ENCODE measurements around the gene USO1.
A peak's percentile ranks its signal among the peaks of the same experiment; 100 is the strongest.
"Not testable (repeated sequence)": the region's sequence is repeated elsewhere in the genome, so short reads cannot be mapped to it uniquely, and the experiment has no call there.

Gene USO1, protein sequence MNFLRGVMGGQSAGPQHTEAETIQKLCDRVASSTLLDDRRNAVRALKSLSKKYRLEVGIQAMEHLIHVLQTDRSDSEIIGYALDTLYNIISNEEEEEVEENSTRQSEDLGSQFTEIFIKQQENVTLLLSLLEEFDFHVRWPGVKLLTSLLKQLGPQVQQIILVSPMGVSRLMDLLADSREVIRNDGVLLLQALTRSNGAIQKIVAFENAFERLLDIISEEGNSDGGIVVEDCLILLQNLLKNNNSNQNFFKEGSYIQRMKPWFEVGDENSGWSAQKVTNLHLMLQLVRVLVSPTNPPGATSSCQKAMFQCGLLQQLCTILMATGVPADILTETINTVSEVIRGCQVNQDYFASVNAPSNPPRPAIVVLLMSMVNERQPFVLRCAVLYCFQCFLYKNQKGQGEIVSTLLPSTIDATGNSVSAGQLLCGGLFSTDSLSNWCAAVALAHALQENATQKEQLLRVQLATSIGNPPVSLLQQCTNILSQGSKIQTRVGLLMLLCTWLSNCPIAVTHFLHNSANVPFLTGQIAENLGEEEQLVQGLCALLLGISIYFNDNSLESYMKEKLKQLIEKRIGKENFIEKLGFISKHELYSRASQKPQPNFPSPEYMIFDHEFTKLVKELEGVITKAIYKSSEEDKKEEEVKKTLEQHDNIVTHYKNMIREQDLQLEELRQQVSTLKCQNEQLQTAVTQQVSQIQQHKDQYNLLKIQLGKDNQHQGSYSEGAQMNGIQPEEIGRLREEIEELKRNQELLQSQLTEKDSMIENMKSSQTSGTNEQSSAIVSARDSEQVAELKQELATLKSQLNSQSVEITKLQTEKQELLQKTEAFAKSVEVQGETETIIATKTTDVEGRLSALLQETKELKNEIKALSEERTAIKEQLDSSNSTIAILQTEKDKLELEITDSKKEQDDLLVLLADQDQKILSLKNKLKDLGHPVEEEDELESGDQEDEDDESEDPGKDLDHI

DNA sequence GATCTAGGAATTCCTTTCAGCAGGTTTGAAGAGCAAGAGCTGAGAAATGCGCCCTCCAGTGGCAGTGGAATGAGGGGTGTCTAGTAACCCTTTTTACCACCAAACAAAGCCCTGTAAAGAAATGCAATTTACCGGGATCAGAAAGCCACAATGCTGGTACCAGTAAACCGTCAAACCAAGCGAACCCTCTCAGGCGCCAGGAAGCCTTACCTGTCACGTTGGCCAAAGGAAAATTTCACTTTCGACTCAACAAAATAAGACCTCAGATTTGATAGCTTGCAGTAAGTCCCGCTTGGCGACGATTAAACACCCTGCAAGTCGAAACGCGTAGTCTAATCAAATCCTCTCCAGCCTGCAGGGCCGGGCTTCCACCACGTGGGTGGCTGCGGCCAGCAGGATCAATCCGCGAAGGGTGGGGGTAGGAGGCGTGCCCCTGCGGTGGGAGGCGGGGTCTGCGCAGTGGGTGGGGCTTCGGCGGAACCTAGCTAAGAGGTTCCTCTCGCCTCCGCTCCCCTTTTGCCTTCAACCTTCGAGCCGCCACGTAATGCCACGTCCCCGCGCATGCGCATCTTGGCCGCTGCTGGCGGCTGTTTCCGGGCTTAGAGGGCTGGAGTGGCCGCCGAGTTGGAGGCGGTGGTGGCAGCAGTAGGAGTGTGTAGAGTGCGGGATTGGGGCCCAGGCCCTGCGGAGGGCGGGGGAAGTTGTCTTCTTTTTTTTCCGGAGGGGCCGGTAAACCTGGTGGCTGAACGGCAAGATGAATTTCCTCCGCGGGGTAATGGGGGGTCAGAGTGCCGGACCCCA lies at the start of gene USO1:
TSS of gene USO1 (plus strand) at position 512 of the 801 bp plus-strand sequence. CDS start at position 755, 243 bp downstream.
- peak; percentile 98 for DNase-seq (ENCODE audit: low read depth)

DNA sequence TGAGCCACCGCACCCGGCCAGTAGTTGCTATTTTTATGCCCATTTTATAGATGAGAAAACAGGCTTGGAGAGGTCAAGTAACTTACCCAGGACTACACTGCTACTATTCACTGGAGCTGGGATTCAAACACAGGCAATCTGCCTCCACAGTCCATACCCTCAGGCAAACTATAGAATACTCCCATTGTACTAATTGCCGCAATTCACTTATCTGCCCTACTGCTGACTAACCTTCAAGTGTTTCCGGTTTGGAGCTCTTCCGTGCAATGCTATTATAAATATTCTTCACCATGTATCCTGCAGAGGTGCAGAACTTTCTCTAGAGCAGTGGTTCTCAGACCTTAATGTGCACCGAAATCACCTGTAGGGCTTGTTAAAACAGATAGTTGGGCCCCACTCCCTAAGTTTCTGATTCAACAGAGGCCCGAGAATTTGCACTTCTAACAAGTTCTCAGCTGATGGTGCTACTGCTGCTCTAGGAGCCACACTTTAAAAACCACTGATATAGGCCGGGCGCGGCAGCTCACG lies 49.3 kb upstream of the USO1 start:
- no peak for DNase-seq (ENCODE audit: low read depth)

DNA sequence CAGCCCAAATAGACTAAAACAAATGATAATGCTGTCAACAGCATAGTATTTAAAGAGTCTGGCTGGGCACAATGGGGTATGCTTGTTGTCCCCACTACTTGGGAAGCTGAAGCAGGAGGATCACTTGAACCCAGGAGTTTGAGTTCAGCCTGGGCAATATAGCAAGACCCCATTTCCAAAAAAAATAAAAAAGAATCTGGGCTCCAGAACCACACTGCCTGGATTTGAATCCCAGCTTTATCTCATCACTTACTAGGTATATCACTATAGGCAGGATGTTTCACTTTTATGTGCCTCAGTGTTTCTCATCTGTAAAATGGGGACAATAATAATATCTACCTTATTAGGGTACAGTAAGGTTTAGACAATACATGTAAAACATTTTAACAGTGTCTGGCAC lies 45.9 kb upstream of the USO1 start:
- DNase-seq (ENCODE audit: low read depth) = no peak

DNA sequence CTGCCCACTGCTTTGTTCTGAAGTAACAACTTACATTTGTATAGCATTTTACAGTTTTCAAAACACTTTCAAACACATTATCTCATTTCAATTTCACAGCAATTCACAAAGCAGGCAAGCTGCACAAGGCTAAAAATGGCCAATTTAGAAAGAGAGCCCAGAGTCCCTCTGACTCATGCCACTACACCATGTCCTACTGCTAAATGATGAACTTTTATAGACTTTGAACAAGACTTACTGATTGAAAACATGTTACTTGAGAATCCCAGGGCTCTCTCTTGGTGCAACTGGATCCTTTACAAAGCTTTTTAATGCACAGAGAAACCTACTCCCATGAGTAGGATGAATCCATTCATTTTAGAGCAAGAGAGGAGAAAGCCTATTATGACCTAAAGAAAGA lies 45.4 kb upstream of the USO1 start:
- DNase-seq (ENCODE audit: low read depth) = no peak

DNA sequence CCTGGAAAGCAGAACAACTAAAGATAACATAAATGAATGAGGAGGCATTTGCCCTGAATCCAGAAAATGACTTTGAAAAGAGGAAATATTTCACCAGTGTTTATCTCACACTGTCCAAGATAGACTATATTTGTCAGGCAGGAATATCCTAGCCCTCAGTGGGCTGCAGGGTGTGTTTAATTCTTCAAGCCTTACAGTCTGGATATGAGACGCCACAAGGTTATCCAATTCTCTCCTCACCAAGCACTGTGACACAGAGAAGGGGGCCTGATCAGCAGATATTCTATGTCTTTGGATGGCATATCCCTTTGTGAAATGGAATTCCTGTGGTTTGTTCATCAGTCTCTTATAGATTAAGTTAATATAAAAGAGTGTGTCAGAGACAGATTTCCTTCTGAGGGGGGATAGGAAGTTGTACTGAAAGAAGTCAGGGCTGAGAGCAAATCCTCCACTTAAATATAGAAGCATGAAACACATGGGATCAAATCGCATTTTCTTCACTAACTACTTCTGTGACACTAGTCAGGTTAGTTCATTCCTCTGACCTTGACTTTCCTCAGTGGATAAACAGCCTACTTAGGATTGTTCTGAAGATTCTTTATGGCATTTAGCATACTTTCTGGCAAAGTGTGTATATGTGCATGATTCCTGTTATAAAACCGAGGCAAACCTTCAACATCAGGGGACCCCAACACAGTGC lies 44.4 kb upstream of the USO1 start:
- DNase-seq (ENCODE audit: low read depth) = no peak

DNA sequence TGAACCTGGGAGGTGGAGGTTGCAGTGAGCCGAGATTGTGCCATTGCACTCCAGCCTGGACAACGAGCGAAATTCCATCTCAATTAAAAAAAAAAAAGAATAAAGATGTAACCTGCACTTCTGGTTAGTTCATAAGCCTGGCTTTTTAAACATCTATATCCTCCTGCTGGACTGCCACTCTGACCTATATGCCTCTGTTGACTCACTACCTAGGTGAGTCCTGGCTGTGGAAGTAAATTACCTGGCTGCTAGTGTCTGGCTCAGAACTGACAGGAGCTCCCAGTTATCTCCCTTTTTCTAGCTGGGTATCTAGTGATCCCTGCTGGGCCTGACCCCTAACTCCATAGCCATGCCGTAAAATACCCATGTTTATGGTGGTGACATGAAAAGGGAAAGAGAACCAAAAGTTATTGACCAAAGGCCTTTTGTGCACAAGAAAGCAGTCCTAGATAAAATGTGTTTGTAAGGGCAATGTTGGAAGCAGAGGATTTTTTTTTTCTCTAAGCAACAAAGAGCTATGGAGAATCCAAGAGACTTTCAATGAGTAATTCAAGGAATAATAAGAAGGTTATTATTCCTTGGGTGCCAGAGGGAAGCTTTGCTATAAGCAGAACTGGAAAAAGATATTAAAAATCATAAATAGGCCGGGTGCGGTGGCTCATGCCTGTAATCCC lies 40.8 kb upstream of the USO1 start:
- no peak for DNase-seq (ENCODE audit: low read depth)

DNA sequence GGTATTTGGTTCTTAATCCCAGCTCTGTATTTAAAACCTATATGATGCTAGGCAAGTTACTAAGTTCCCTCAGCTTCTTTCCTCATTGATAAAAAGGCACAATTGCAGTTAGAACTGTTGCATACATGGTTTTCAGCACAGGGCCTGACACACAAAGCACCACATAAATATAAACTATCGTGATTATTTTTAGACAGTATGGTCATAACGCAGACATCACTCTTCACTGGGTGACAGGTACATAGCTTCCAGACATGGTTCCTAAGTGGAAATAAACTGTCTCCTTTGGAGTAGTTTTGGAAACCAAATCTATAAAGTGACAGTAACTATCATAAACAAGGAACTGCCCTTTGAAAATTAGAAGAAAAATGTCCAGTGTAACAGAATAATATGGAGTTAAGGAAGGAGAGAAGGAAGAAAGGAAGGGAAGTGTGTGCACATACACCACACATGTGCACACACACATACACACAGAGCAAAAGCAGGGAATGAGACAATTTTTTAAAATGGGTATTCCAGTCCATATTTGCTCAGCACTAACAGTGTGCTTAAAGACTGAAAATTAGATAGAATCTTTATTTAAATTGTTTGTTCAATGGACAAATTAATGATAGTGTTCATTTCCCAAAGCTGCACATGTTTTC lies 38.7 kb upstream of the USO1 start:
- DNase-seq (ENCODE audit: low read depth) = no peak

DNA sequence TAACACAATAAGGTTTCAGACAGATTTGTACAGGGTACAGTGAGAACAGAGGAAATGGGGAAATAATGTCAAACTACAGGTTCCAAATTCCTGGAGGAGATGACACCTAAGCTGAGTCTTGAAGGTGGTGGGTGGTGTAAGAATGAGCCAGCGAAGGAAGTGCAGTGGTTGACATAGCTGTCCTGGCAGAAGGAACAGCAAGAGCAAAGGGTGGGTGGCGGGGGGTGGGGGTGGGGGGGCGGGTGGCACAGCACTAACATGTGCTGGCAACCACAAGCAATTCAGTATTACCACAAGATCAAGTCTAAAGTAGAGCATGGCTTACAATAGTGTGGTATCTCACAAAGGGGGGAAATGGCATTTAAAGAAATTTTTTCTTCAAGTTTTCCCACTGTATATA lies 38.0 kb upstream of the USO1 start:
- no peak for DNase-seq (ENCODE audit: low read depth)

DNA sequence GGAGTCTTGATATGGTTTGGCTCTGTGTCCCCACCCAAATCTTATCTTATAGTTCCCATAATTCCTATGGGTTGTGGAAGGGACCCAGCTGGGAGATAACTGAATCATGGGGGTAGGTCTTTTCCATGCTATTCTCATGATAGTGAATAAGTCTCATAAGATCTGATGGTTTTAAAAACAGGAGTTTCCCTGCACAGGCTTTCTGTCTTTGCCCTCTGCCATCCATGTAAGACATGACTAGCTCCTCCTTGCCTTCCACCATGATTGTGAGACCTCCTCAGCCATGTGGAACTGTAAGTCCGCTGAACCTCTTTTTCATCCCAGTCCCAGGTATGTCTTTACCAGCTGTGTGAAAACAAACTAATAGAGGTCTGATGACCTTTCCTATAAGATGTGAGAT lies 37.3 kb upstream of the USO1 start:
- DNase-seq (ENCODE audit: low read depth) = not testable (repeated sequence)

DNA sequence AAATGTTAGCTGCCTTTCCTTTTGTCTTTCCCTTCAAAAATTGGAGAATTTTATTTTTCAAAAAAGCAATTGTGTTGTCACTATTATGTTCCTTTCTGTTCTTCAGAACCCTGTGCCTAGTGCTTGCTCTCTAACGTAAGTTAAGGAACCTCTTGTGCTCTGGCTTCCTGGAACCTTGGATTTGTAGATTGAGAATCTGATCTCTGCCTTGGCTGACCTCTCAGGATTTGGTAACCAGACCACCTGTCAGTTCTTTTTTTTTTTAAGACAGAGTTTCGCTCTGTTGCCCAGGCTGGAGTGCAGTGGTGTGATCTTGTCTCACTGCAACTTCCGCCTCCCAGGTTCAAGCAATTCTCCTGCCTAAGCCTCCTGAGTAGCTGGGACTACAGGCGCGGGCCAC lies 32.3 kb upstream of the USO1 start:
- not testable (repeated sequence) for DNase-seq (ENCODE audit: low read depth)

DNA sequence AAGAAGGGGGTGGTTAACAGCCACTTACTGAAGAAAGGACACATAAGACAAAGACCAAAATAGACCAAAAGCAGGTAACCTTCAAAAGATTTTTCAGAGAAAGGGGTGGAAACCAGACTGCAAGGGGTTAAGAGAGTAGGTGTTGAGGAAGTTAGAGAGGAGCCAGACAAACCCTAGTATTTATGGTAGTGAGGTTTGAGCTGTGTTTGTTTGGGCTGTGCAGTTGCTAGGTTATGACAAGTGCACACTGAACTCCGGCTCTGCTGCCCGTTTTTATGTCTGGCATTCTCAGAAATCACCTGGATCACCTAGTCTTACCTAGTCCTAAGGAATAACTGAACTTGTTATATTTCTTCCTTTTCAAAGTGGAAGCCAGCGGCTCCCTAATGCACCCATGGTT lies 28.3 kb upstream of the USO1 start:
- DNase-seq (ENCODE audit: low read depth) = no peak

DNA sequence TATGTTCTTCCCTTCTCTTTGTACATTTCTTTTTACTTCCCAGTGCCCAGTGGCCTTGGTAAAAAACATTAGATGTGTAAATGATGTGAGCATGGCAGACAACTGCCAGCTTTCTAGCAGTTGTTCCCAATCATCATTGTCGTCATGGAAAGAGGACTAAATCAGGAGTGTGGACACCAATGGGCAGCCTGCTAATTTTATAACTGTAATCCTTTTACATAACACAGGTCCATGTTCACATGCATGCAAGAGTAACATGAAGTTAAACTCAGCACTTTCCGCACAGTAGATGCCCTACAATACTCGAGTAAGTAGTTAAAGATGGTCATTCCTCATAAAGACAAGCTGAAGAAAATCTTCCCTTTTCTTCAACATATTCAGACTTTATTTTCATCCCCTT lies 27.8 kb upstream of the USO1 start:
- DNase-seq (ENCODE audit: low read depth) = no peak

DNA sequence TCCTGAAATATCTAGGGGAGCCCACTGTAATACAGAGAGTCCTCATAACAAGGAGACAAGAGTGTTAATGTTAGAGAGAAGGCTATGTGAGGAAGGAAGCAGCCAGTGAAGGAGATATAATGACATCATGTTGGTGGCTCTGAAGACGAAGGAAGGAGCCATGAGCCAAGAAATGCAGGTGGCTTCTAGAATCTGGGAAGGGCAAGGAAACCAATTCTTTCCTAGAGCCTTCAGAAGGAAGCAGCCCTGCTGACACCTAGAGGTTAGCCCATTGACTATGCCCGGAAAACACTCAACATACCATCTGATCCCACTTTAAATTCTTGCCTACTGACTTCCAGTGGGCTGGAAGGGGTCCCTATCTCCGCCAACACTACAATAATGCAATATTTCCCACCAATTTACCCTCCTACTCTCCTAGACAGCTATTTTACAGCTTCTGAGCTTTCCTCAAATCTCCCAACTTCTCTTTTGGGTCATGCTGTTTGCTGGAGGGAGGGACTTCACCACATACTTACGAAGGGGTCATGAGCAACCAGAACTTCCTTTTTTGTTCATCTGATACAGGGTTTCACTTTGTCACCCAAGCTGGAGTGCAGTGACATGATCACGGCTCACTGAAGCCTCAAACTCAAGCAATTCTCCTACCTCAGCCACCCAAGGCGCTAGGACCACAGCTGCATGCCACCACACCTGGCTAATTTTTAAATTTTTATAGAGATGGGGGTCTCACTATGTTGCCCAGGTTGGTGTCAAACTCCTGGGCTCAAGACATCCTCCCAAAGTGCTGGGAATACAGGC lies 26.0 kb upstream of the USO1 start:
- DNase-seq (ENCODE audit: low read depth) = no peak

DNA sequence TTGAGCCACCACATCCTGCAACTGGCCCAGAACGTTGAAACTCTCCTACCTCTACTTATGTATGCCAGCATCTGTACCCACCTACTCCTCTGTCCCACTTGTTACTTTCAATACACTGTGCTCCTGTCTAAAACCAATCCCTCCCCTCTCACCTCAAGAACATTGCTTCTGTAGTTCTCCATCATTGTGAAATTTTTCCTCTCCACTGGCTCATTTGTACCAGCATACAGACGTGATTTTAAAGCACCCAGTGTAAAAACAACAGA lies 25.5 kb upstream of the USO1 start:
- DNase-seq (ENCODE audit: low read depth) = no peak

DNA sequence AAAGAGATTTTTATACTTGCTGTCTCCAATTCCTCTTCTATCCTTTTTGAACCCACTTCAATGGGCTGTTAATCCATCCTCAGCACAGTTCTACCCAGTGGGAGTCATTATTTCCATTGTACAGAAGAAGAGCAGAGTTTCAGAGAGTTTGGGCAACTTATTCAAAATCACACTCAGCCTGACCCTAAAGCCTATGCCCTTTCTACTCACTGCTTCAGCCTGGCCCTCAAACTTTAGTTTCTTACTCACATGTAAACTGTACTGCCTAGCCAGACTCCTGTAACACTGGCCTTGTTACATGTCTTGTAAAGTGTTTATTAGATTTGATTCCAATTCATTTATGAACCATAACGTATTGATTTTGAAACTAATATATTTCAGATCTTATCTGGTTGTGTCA lies 25.1 kb upstream of the USO1 start:
- no peak for DNase-seq (ENCODE audit: low read depth)

DNA sequence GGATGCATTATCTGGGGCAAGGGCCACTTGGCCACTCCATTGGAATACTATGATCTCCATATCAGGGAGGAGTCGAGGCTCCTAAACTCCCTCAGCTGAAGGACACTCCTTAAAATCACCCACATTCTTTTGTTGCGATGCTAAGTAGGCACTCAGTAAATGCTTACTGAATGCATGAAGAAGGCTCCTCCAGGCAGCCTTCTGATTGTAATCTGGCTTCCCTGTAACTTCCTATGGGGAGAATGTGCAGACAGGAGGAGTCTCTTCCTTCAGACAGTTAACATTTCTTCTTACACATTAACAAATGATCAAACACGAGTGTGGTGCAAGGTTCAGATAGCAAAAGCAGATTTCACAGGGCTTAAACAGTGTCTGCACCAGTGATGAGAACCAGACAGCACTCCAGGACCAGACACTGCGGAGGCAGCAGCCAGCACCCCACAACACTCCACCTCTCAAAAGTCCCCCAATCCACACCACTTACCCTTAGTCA lies 21.4 kb upstream of the USO1 start:
- DNase-seq (ENCODE audit: low read depth) = no peak

DNA sequence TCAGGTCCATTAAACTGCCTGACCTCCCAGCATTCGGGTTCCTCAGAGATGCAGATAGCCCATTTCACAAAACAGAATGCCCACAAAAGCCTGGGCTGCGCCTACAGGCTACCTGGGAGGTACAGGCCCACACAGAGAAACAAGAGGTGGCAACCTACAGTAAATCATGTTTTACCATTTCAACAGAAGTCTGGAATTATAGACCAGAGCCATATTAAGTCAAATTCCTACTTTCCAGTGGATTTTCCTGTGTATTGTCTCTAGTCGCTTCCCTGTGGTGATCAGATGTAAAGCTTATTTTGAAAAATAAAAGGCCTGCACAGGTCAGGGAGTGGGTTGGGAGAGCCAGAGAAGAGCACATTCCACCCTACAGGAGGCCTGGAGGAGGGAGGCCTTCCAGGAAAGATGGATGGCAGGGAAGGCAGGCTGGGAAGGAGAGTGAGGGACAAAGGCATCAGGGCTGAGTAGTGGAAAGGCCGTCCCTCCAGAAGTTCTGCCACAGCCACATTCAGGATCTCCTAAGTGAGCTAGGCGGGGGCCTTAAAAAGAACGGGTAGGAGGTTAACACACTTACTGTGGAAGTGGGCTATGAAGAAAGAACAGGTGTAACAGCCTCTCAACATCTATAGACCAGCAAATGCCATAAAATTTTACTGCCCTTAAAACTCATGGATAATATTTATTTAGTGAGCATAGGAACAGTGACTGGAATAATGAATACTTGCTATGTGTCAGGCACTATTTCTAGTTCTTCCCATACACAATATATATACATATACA lies 19.0 kb upstream of the USO1 start:
- DNase-seq (ENCODE audit: low read depth) = no peak

DNA sequence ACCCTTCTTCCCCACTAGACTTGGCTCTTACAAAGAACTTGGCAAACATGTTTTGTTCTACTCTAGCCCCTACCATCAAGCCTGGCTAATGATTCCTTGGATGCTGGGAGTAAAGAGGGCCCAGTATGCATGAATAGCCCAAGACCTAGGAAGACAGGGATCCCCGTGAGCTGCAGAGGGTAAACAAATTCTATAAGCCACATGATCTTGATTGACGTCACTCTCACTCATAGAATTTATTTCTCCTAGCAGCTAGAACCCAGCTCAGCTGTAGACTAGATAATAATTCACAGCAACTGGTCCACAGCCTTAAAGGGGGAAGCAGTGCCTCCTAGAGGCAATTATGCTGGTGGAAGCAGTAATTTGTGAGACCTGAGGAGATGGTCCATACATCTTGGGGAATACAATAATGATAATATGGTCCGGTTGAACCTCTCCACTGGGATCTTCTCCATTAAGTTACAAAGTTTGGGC lies 16.1 kb upstream of the USO1 start:
- DNase-seq (ENCODE audit: low read depth) = peak; percentile 19

DNA sequence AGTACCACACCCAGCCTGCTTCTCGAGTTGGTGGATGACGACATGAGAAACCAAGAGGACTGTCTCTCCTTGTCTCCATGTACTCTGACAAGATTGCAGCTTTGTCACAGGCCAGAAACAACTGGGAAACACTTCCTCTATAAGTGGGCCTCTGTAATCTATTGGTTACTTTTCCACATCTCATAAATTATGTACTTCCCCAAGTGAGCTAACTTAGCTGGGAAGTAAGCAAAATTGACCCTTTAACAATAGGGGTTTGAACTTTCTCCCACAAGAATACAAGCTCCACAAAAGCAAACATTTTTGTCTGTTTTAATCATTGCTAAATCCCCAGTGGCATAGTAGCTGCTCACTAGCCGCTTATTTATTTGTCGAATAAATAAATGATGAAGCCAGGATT lies 14.1 kb upstream of the USO1 start:
- no peak for DNase-seq (ENCODE audit: low read depth)
